GM18505 (cell line): ENCODE results near the gene FKBP1B.
"Not testable (repeated sequence)": the region's sequence is repeated elsewhere in the genome, so short reads cannot be mapped to it uniquely, and the experiment has no call there.

ENCODE experiments used
- ATAC-seq: cut with Tn5 transposase; IDR thresholded peaks from one replicate; pipeline ENCODE4 v1.9.1; 2021; ENCODE audit not compliant: unreplicated experiment
- POLR2A ChIP-seq: IDR thresholded peaks from 4 replicates; pipeline ENCODE4 v1.6.1; 2011; ENCODE audit warnings: borderline replicate concordance; ENCODE audit not compliant: insufficient read depth, insufficient read length; ENCODE audit errors: extremely low read depth

The FKBP1B gene

DNA sequence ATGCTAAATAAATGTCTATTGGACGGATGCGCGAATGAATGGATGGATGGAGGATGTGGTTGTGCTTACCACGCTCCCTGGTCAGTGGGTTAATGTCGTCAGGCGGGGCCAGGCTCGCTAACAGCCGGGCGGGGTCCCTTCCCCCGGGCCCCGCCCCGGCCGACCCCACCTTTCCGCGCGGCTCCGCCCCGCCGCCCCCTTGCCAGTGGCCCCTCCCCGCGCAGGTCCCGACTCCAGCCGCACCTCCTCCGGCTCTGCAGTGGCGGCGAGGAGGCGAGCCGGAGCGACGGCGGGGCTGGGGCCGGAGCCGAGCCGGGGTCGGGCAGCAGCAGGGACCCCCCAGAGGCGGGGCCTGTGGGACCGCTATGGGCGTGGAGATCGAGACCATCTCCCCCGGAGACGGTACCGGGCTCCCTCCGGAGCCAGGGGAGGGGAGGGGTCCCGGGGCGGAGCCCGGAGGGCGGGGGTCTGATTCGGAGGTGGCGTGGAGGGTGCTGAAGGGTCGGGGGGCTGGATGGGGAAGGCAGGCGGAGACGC lies at the start of gene FKBP1B:
TSS of gene FKBP1B (plus strand) at position 257 of the 537 bp plus-strand sequence. CDS start at position 366, 109 bp downstream.
- no peak for ATAC-seq
- no peak for TF ChIP-seq POLR2A

DNA sequence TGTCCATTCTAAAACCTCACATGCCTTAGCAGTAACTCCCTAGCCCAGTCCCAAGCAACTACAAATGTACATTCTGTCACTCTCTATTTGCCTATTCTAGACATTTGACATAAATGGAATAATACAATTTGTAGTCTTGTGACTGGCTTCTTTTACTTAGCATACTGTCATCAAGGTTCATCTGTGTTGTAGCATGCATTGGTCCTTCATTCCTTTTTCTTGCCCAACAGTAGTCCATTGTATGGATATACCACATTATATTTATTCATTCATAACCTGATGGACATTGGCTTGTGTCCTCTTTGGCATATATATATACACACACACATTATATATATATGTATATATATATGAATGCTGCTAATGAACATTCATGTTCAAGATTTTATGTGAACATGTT lies 41.8 kb upstream of the FKBP1B start:
- no peak for ATAC-seq
- no peak for TF ChIP-seq POLR2A

GRCh38 chr2:24008672-24009366 lies 40.7 kb upstream of the FKBP1B start:
- ATAC-seq, result no peak
- no peak for TF ChIP-seq POLR2A

DNA sequence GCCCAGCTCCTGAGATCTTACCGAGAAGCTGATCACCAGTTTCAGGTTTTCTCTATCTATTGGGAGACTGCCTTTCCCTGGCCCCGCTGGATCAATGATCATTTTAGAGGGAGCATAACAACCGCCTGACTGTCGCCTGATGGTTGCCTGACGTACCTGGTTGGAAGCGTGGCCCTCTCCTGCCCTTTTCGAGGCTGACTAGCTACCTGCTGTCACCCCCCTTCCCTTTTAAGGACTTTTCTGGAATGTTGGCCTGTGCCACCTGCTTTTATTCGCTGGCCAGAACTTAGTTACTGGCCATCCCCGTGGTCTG lies 40.2 kb upstream of the FKBP1B start:
- no peak for TF ChIP-seq POLR2A
- ATAC-seq, result no peak

GRCh38 chr2:24009680-24010476 lies 39.7 kb upstream of the FKBP1B start, which contains the start of gene MFSD2B:
TSS of gene MFSD2B (plus strand) at chr2:24010085. CDS start at chr2:24010097, 12 bp downstream.
- no peak for ATAC-seq
- no peak for TF ChIP-seq POLR2A

DNA sequence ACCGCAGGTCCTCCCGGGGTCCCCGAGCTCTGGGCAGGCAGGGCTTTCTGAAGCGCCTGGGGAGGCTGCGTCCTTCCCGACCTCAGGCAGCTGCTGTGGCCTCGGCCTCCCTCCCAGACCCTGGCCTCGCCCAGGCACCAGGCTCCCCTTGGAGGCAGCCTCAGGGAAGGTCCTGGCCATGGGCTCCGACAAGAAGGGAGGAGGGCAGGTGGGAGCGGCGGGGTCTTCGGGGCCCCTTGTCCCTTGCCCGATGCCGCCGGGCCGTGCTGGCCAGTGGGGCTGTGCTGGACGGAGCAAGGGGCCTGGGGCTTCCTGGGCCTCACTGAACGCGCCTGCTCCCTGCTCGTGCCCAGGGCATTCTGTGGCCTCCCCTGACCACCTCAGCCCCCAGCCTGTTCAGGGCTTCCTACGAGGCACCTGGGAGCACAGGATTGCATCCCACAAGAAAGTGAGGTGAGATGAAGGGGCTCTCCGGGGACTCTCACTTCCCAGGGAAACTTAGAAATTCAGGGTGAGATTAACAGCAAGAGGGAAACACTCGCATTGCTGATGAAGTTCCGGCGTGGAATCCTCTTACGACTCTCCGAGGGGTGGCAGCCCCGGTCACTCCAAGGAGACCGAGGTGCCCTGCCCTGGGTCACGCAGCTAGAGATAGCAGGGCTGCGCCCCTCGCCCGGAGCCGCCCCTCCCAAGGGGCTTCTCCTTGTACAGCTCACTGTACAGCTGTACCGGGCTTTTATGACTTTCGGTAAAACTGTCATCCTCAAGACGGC lies 38.9 kb upstream of the FKBP1B start:
- no peak for TF ChIP-seq POLR2A
- ATAC-seq, result no peak

DNA sequence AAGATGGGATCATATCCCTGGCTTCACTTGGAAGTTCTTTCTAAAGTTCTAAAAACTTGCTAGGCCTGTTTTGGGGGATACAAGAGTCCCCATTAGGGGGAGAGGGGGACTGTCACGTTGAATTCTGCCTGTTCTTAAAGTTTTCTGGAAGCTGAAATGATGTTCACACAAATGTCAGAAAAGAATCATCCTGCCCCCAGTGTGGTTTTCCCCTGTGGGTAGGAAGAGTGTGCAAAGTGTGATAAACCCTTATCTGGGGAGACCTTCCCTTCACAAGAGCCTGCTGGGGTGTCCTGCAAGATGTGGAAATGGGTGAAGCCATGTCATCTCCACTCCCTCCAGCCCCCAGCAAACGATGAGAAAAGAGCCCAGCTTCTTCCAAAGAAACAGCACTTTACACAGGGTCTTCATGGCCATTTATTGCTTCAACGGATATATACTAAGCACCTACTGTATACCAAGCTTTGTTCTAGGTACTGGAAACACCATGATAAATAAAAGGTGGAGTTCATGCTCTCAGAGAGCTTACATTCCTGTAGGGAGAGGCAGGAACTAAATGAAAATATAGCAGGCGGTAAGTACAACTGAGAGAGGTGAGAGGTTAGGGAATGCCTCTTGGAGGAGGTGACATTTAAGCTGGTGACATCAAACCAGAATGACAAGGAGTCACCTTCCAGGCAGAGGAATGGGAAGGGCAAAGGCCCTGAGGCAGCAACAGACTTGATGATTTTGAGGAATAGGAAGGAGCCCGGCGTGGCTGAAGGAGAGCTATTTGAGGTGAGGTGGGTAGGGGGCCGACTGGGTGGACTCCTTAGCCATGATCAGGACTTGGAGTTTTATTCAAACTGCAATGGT lies 38.1 kb upstream of the FKBP1B start:
- no peak for ATAC-seq
- TF ChIP-seq POLR2A, result no peak

DNA sequence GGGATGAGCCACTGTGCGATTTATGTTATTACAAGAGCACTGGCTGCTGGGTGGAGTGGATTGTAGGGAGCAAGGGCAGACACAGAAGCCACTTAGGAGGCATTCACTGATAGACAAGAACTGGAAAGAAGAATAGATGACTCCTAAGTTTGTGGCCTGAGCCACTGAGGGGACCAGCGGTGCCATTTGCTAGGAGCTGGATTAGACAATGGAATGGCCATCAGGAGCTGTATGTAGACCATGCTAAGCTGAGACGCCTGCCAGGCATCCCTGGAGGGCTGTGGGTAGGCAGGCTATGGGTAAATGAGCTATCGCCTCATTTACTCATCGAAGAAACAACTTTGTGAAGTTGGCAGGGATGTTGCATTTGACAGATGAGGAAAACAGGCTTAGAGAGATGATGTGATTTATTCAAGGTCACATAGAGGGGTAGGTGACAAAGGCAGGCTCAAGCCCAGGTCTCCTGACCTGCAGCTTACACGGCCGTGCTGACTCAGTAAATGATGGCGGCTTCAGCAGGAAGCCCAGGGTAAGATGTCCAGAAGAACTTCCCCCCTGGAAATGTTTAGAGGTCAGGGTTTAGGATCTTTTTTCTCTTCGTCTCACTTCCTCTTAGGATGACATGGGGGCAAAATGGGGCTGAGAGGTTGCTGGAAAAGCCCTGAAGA lies 36.9 kb upstream of the FKBP1B start:
- no peak for ATAC-seq

GRCh38 chr2:24014902-24015301 lies 34.6 kb upstream of the FKBP1B start:
- not testable (repeated sequence) for ATAC-seq

More for the DNA sequence above, 36.9 kb upstream of the FKBP1B start:
- TF ChIP-seq POLR2A, result no peak

DNA sequence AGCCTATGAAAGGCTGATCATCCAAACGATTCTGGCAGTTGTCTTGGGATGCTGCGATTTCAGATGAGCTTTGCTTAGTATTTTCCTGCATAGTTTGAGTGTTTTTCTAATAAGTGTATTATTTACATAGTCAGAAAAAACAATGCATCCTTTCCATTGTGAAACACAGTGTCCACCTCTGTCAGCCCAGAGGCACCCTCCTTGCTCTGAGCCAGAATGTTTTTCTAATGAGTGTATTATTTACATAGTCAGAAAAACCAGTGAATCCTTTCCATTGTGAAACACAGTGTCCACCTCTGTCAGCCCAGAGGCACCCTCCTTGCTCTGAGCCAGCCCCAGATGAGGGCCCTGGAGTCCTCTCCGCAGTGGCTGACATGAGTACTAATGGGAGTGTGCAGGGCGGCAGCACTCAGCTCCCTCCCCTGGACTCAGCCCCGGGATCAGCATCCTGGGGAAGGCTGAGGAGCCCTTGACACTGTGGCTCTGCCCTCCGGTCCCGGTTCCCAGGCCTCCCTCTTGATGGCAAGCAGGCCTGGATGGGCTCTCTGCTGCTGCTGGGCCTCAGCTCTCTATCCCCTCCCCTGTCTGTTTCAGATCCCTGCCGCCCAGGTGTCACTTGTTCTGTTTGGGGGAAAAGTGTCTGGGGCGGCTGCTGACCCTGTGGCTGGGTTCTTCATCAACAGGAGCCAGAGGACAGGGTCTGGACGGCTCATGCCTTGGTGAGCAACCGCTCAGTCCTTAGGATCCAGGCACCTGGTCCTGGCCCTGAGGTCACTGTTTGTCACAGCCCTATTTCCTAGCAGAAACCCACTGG lies 33.8 kb upstream of the FKBP1B start:
- no peak for TF ChIP-seq POLR2A
- no peak for ATAC-seq

DNA sequence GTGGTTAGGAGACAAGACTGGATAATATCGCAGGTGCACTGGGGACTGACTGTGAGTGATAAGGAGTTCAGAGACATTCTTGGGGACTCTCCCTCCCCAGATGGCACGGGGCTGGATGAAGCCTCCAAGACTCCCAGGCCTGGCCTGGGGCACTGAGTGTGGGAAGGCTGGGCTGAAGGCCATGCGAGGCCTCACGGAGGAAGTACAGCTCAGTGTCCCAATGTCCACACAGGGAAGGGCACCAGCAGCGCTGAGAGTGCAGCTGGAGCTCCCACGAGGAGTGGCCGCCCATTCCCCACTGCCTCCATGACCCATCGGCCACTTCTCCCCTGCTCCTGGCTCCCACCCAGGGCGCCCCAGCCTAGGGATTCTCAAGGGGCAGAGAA lies 33.2 kb upstream of the FKBP1B start:
- TF ChIP-seq POLR2A, result no peak
- no peak for ATAC-seq
